HL-60 (cell line): ENCODE measurements around the gene ITPRID2.

Source experiments
- CTCF ChIP-seq: IDR thresholded peaks from one replicate; pipeline ENCODE4 v1.5.1; 2011; ENCODE audit warnings: low read length, control low read depth, inconsistent platforms; ENCODE audit not compliant: insufficient read depth
- GABPA ChIP-seq: IDR thresholded peaks from 2 replicates; pipeline ENCODE4 v1.6.1; 2012; ENCODE audit warnings: low read depth
- POLR2AphosphoS5 ChIP-seq: IDR thresholded peaks from 2 replicates; pipeline ENCODE4 v1.6.1; 2012; ENCODE audit warnings: low read depth
- REST ChIP-seq: IDR thresholded peaks from 2 replicates; pipeline ENCODE4 v1.6.1; 2012; ENCODE audit warnings: low read depth; ENCODE audit not compliant: insufficient replicate concordance

GRCh38 chr2:181910028-181910831 lies 18.7 kb downstream of the ITPRID2 start:
- TF ChIP-seq CTCF, result no peak
- no peak for TF ChIP-seq POLR2AphosphoS5
- TF ChIP-seq REST, result no peak
- TF ChIP-seq GABPA, result no peak
